ENCODE measurements around the gene TMEM150C.
A peak's percentile ranks its signal among the peaks of the same experiment; 100 is the strongest.

The TMEM150C gene

DNA sequence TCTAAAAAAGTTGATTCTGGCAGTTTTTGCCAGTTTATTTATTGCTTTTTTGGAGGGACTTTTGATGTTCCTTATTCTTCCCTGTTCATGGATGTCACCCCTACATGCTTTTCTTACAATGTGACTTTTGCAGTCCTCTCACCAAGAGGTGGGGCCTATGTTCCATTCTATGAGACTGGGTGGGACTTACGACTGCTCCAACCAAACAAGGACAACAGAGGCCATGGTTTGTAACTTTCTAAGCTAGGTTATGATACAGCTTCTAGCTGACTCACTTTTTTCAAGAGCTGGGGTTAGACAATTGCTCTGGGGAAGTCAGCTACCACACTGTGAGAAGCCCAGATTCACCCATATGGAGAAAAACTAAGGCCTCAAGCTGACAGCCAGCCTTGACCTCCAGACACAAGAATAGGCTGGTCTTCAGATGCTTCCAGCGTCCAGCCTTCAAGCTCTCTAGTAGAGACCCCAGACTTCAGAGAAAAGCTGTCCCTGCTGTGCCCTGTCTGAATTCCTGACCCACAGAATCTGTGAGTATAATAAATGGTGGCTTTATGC lies 91.9 kb downstream of the TMEM150C start:
- DNase-seq: no peak

DNA sequence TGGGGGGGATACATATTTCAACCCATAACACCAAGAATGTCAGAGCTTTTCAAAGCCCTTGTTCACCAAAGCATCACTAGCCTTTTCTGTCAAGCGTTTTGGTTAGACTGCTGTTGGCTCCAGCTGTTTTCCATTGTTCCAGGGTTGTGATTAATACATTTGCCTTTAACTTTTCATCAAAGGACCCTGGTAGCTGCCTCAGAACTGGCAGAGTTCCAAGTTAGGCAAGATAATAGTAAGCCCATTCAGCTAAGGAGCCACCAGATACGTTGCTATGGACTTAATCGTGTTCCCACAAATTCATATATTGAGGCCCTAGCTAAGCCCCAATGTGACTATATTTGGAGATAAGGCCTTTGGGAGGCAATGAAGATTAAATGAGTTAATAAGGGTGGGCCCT lies 94.3 kb downstream of the TMEM150C start:
- no peak for DNase-seq

DNA sequence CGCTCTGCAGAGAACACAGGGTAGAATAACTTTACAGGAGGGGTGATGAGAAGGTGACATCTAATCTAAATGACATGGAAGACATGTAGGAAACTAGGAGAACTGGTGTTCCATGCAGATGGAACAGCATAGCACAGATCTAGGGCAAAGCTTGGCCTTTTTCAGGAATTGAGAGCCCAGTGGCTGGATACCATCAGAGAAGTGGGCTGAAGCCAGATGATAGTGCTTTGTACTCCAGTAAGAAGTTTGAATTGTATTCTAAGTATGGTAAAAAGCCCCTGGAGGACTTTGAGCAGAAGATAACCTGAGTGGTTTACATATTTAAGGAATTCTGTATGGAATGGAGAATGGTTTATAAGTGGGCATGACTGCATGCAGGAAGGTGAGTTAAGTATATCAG lies 98.6 kb downstream of the TMEM150C start:
- DNase-seq: no peak

DNA sequence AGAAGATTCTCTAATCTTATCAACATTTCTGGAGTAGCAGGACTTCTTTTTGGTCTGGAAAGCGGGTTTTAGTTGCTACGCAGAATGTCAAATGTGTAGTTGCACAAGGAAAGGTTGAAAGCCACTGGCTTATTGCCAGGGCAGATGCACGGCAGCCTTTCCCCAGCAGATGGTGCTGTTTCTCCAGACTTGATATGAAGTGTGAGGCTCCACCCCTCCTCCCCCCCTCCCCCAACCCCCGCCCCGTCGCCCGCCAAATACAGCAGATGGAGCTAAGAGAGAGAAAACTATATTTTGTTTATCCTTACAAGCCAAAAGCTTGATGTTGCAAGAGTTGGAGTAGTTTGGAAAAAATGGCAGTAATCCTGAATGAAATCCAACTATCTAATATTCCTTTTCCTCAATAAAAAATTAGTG lies 99.4 kb downstream of the TMEM150C start:
- peak; percentile 76 for DNase-seq

GRCh38 chr4:82461710-82462109 lies 100.1 kb downstream of the TMEM150C start:
- no peak for DNase-seq

DNA sequence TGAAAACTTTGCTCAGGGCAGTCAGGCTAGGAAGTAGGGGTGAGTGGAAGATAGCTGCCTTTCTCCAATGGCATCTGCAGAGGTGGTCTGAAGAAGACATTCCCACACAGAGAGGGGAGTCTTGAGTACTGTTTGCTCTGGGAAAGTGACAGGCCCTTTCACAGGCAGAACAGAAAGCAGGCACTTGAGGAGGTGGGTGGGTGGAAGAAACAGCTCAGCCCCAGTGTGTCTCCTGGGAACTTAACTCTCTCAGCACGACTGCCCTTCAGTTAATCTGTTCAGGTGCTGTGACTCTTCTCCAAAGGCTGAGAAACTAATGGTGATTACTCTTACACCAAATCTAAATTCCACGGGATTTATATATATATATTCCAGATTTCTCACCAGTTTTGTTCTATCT lies 103.1 kb downstream of the TMEM150C start:
- no peak for DNase-seq

- DNase-seq: no peak
These were observed 104.5 kb downstream of the TMEM150C start for GRCh38 chr4:82457266-82457665.

DNA sequence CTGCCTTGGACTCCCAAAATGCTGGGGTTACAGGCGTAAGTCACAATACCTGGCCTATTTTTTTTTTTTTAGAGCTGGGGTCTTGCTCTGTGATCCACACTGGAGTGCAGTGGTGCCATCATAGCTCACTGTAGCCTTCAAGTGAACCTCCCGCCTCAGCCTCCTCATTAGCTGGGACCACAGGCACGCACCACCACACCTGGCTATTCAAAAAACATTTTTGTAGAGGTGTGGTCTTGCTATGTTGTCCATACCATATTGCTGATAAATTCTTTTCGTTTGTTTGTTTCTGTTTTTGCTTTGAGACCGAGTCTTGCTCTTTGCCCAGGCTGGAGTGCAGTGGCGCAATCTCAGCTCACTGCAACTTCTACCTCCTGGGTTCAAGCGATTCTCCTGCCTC lies 109.8 kb downstream of the TMEM150C start:
- no peak for DNase-seq

DNA sequence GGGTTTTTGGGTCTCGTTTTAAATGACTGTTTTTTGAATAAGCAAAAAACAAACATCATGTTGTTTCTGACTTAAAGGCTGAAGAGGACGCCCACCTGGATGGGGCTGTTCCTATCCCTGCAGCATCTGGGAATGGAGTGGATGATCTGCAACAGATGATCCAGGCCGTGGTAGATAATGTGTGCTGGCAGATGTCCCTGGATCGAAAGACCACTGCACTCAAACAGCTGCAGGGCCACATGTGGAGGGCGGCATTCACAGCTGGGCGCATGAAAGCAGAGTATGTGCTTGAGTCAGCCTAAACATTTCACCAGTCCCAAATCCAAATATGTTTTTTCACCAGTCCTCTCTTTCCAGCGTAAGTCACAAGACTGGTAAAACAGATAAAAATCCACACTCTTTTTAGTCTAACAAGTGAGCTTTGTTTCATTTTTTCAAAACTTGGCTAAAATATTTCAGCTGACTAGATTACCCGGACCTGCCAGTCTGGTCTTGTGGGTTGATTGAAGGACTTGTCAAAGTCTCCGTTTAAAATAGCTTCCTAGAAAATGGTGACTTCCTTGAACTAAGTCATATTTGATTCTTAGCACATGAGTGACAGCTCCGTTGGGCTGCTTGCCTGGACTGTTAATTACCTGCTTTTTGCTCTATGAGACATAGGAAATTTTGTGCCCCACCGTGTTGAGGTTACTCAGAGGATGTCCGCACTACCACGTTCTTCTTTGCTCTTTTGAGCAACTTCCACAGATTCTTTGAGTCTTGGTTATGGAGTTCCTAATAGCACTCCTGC lies 110.6 kb downstream of the TMEM150C start:
- DNase-seq: no peak

DNA sequence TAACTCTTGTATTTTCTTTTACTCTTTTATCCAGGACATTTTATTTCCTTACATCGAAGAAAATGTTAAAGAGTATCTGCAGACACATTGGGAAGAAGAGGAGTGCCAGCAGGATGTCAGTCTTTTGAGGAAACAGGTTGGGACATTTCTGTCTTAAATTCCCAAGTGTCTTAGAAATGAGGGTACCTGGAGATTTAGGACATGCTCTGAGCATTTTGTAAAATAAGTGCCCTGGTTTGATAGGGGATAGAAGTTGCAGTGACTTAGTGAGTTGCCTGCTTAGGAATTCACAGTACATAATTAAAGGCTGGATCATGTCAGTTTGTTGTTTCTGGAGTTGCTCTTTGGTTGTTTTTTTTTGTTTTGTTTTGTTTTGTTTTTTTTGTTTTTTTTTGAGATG lies 113.9 kb downstream of the TMEM150C start:
- no peak for DNase-seq

- no peak for DNase-seq
These were observed 122.7 kb downstream of the TMEM150C start for GRCh38 chr4:82439088-82439487.

- no peak for DNase-seq
These were observed 124.3 kb downstream of the TMEM150C start for GRCh38 chr4:82437285-82438005.

GRCh38 chr4:82436780-82437179 lies 125.0 kb downstream of the TMEM150C start:
- DNase-seq: no peak

GRCh38 chr4:82436130-82436529 lies 125.7 kb downstream of the TMEM150C start:
- no peak for DNase-seq

- no peak for DNase-seq
These were observed 126.8 kb downstream of the TMEM150C start for GRCh38 chr4:82434949-82435348.

DNA sequence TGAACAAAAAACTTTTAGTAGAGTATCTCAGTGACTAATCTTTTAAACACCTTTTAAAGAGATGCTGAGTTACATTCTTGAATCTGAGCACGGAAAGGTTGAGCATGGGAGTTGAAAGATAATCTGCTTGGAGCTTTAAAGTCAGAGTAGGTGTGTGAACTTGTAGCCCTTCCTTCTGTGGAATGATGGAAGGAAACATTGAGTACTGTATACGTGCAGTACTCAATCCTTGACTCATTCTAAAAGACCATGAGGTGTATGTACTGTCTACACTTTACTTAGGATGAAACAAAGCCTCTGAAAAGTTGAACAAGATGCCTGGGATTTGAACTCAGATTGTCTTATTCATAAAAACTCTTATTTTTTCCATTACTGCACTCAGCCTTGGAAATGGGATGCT lies 128.0 kb downstream of the TMEM150C start:
- no peak for DNase-seq
